NCI-H128 (cell line): ENCODE results near the gene TMEM119.
"Not testable (repeated sequence)": the region's sequence is repeated elsewhere in the genome, so short reads cannot be mapped to it uniquely, and the experiment has no call there.

ENCODE experiments used
- DNase-seq: peaks from one replicate; lab custom pipeline; 2025; ENCODE audit not compliant: unreplicated experiment; lab: John Stamatoyannopoulos, UW

The TMEM119 gene

GRCh38 chr12:108585864-108586263 is 12.0 kb downstream of the TMEM119 start:
- no peak for DNase-seq

- no peak for DNase-seq
Observed at GRCh38 chr12:108584456-108585065, 13.3 kb downstream of the TMEM119 start.

GRCh38 chr12:108583991-108584390 is 13.9 kb downstream of the TMEM119 start:
- DNase-seq, result no peak

- DNase-seq, result no peak
Observed at GRCh38 chr12:108582978-108583770, 14.7 kb downstream of the TMEM119 start.

- DNase-seq, result no peak
Observed at GRCh38 chr12:108582509-108582908, 15.4 kb downstream of the TMEM119 start.

GRCh38 chr12:108581311-108582227 is 16.3 kb downstream of the TMEM119 start:
- DNase-seq, result no peak

- DNase-seq, result no peak
Observed at GRCh38 chr12:108580531-108580930, 17.4 kb downstream of the TMEM119 start.

- DNase-seq, result no peak
Observed at GRCh38 chr12:108578813-108579212, 19.1 kb downstream of the TMEM119 start.

GRCh38 chr12:108578264-108578663 is 19.6 kb downstream of the TMEM119 start:
- no peak for DNase-seq

GRCh38 chr12:108577458-108577857 is 20.4 kb downstream of the TMEM119 start:
- DNase-seq, result no peak

GRCh38 chr12:108576660-108577234 is 21.1 kb downstream of the TMEM119 start:
- DNase-seq, result no peak

GRCh38 chr12:108575199-108575912 is 22.5 kb downstream of the TMEM119 start:
- DNase-seq, result no peak

GRCh38 chr12:108574276-108574675 is 23.6 kb downstream of the TMEM119 start:
- DNase-seq, result not testable (repeated sequence)

GRCh38 chr12:108573317-108573716 is 24.6 kb downstream of the TMEM119 start:
- DNase-seq, result no peak

- DNase-seq, result no peak
Observed at GRCh38 chr12:108572166-108572790, 25.6 kb downstream of the TMEM119 start.

- no peak for DNase-seq
Observed at GRCh38 chr12:108571609-108572165, 26.2 kb downstream of the TMEM119 start.

- DNase-seq, result no peak
Observed at GRCh38 chr12:108570743-108571608, 26.9 kb downstream of the TMEM119 start.

- DNase-seq, result no peak
Observed at GRCh38 chr12:108568338-108569154, 29.3 kb downstream of the TMEM119 start.
